Stimulated activated CD8-positive, alpha-beta memory T cell treated with anti-CD3 and anti-CD28 coated beads, Interleukin-7, amount 100 ng/mL, for 24 hours (primary cell): ENCODE results near the gene TOP1.

Source experiments
- DNase-seq: peaks from one replicate; pipeline ENCODE4 v3.0.0-alpha.2; 2020; ENCODE audit warnings: low read depth

TOP1 gene

DNA sequence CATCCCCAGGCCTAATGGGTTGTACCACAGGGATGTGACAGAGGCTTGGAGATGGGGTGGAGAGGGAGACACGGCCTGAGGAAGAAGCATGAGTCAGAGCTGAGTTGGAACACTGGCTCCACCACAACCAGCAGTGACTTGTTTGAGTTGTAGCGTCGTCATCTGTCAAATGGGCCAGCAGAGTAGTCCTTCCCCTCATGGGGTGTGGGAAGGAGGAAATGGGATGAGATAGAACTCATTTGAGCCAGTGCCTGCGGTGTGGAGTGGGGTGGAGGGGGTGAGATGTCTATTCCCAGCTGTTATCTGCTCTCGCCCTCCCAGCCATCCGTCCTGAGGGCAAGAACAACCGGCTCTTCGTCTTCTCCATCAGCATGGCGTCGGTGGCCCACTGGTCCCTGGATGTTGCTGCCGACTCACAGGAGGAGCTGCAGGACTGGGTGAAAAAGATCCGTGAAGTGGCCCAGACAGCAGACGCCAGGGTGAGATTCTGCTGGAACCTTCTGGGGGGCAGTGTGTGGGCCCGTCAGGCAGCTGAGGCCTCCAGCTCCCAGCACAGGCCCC, 141.2 kb downstream of the TOP1 start:
- no peak for DNase-seq

DNA sequence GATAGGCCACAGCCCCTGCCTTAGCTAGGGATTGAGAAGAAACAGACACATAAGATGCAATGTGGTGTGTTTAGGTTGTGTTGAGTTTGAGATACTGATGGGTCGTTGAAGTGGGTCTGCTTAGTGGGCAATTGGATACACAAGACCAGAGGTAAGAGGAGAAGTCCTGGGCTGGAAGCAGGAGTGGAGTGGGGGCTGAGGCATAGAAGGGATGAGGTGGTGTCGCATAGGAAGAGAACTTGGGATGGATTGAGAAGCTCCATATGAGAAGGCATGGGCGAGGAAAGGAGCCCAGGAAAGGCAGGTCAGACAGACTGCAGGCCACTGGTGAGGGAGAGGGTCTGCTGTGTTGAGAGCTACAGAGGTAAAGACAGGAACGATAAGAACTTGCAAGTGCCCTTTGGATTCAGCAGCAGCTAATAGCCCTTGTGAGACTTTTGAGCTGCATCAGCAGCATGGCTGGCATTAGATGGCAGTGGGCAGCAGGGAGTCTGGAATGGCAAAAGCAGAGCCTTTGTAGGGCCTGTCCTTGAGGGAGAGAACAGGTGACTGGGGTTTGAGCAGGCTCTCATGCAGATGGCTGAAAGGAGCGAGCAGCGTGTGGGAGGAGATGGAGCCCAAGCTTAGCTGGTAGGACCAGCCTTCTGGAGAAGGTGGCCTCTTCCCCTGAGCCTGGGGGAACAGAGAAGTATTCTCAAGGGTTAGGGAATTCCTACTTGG, 141.9 kb downstream of the TOP1 start:
- DNase-seq: no peak

GRCh38 chr20:41171736-41172295, 143.2 kb downstream of the TOP1 start:
- DNase-seq: no peak

- no peak for DNase-seq
Observed at GRCh38 chr20:41172296-41173140, 143.9 kb downstream of the TOP1 start.

GRCh38 chr20:41173161-41173721, 144.6 kb downstream of the TOP1 start:
- DNase-seq: peak; percentile 48

DNA sequence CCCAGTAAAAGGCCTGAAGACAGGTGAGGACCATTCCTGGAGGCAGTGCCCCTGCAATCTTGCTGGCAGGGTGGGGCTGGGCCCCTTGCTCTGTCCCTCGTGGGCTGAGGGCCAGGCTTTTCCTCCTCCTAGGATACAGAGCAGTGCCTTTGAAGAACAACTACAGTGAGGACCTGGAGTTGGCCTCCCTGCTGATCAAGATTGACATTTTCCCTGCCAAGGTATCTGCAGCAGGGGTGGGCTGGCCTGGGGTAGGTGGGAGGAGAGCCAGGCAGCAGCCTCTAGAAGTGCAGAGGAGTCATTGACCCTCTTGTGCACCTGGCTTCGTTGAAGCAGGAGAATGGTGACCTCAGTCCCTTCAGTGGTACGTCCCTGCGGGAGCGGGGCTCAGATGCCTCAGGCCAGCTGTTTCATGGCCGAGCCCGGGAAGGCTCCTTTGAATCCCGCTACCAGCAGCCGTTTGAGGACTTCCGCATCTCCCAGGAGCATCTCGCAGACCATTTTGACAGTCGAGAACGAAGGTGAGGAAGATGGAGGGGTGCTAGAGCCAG, 145.2 kb downstream of the TOP1 start:
- no peak for DNase-seq
